Body of pancreas (tissue), 4 donors: ENCODE data around the gene BDNF. TPM values are rescaled to one million over a fixed set of nuclear protein-coding genes. Genes with fewer than 3 reads are reported as not detected.

Source experiments
- ATAC-seq: fragments of 150-250 bp; one replicate; pipeline ENCODE4 v1.9.1; 2016
- DNase-seq, 4 donors: peaks; one replicate each; pipeline ENCODE4 v3.0.0-alpha.2; 2019
- H3K27ac ChIP-seq, 4 donors: fragments of 200-600 bp; sonication (generic); 1 replicate in 3 of 4; 2 replicates in 1 of 4; pipeline versions ENCODE4 v1.5.1 to v1.6.1; 2016 to 2019; ENCODE audit warnings: mild to moderate bottlenecking in 1 of 4, mixed read lengths in 1 of 4, moderate library complexity in 1 of 4
- H3K27me3 ChIP-seq, 2 donors: fragments of 200-600 bp; sonication (generic); one replicate each; pipeline ENCODE4 v1.6.0; 2016; ENCODE audit warnings: mild to moderate bottlenecking in 1 of 2
- H3K36me3 ChIP-seq, 2 donors: fragments of 200-600 bp; sonication (generic); replicated peaks in 1 of 2; 2 replicates each; pipeline ENCODE4 v1.5.1; 2016; ENCODE audit warnings: low read depth in 2 of 2; ENCODE audit not compliant: insufficient read depth in 1 of 2
- H3K4me1 ChIP-seq: fragments of 200-600 bp; sonication (generic); one replicate; pipeline ENCODE4 v1.6.0; 2016
- H3K4me3 ChIP-seq, 2 donors: fragments of 200-600 bp; sonication (generic); 1 replicate in 1 of 2; 2 replicates in 1 of 2; pipeline ENCODE4 v1.5.1; 2016 to 2019
- H3K9me3 ChIP-seq, 3 donors: fragments of 200-600 bp; sonication (generic); 1 replicate in 2 of 3; 2 replicates in 1 of 3; pipeline ENCODE4 v1.5.1; 2016
- POLR2A ChIP-seq, 3 donors: fragments of 450-650 bp; IDR thresholded peaks; one replicate each; pipeline ENCODE4 v1.6.1; 2016; ENCODE audit warnings: antibody characterized with exemption in 3 of 3, mild to moderate bottlenecking in 2 of 3
- WGBS, 2 donors: methylation state at CpG; one replicate each; pipeline ENCODE4 v1.1.5; 2017; 5-methylcytosine and 5-hydroxymethylcytosine counted together
- intact Hi-C: fragments of 100-400 bp; cut with DNase I; formaldehyde crosslinking; loops from one replicate; pipeline ENCODE4 v1.15.1; 2023
- total RNA-seq, 2 donors: library from RNA; depleted of rRNA; stranded (reverse); fragments of >200 nt; gene quantifications; one replicate each; pipeline ENCODE4 v1.1.0, GENCODE V29; 2016
- TF ChIP-seq, protein P1 (sequence below), 7 experiments: fragments of 450-650 bp in 4 of 7; fragments of 200-600 bp in 3 of 7; sonication (generic) in 3 of 7; IDR thresholded peaks; one replicate each; pipeline ENCODE4 v1.5.1; 2016 to 2019; ENCODE audit warnings: antibody characterized with exemption in 7 of 7

Gene BDNF
- total RNA-seq, 2 donors from 2014 or later: not detected

DNA sequence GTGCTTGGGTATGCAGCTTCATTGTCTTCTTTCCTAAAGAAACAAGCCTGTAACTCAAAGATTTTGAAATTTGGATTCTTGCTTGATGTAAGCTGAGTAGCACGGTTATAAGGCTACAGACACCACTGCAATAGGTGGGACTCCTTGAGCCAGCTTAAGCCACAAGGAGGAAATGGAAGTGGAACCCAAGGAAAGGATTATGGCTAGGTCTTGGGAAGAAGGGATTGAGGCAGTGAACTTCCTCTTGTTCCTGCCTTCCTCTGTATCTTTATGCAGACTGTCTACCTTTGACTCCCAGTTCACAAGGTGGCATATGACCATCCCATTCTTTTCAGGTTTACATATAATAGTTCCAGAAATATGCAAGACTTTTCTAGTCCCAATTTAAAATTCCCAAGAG lies 72.3 kb downstream of the BDNF start:
- 72 to 78% methylated on average over 1 of the region's 1 CpG for WGBS, 2 donors
- TF ChIP-seq, protein P1, sequence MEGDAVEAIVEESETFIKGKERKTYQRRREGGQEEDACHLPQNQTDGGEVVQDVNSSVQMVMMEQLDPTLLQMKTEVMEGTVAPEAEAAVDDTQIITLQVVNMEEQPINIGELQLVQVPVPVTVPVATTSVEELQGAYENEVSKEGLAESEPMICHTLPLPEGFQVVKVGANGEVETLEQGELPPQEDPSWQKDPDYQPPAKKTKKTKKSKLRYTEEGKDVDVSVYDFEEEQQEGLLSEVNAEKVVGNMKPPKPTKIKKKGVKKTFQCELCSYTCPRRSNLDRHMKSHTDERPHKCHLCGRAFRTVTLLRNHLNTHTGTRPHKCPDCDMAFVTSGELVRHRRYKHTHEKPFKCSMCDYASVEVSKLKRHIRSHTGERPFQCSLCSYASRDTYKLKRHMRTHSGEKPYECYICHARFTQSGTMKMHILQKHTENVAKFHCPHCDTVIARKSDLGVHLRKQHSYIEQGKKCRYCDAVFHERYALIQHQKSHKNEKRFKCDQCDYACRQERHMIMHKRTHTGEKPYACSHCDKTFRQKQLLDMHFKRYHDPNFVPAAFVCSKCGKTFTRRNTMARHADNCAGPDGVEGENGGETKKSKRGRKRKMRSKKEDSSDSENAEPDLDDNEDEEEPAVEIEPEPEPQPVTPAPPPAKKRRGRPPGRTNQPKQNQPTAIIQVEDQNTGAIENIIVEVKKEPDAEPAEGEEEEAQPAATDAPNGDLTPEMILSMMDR (IDR thresholded peaks at IDR 0.05): no peak
- TF ChIP-seq POLR2A (IDR thresholded peaks at IDR 0.05): no peak
- Histone ChIP-seq H3K9me3 (no peaks in the 10 kb centered on the region), H3K4me3 (no peak overlapping the region), H3K36me3 (no peaks in the 10 kb centered on the region), H3K27me3 (no peaks in the 10 kb centered on the region), H3K27ac (no peak overlapping the region), H3K4me1 (no peaks in the 10 kb centered on the region)
- intact Hi-C loops: no loop called here
- ATAC-seq (no peak), DNase-seq (no peak)

DNA sequence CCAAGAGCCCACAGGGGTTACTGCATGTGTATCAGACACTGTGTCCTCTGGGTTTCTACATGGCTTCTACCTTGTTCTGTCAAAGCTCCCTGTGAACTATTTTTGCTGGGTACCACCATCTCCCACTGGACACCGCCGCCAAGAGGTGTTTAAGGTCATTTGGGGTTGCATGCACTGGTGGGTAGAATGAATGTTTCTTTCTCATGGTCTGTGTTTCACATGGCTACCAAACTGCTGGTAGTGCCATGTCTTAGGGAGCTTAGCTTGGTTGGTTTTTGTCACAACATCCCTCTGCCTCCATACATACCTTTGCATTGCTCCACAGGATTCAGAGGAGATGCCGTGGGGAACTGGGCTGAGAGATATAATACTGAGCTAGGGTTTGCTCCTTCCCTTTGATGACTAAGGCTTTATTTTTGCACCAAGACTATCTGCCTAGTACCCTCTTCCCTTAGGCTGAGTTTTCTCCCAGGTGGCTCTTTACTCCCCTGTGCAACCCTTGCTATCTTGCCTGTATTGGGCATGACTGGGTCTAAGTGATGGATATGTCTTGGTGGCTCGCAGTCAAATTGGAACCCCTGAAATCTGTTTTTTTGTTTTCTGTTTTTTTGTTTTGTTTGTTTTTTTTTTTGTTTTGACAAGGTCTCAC lies 73.2 kb downstream of the BDNF start:
- no peak overlapping the region for H3K27ac ChIP-seq
- no peak overlapping the region for H3K4me3 ChIP-seq
- H3K4me1 ChIP-seq: no peaks in the 10 kb centered on the region
- no peak for DNase-seq
- H3K36me3 ChIP-seq: no peaks in the 10 kb centered on the region
- H3K9me3 ChIP-seq: no peaks in the 10 kb centered on the region
- 97 to 99% methylated on average over 4 of the region's 4 CpGs for WGBS, 2 donors
- intact Hi-C loops: no loop called here
- no peak for ATAC-seq
- no peaks in the 10 kb centered on the region for H3K27me3 ChIP-seq
- no peak for TF ChIP-seq POLR2A (IDR thresholded peaks at IDR 0.05)
- TF ChIP-seq, protein P1 (IDR thresholded peaks at IDR 0.05): no peak

DNA sequence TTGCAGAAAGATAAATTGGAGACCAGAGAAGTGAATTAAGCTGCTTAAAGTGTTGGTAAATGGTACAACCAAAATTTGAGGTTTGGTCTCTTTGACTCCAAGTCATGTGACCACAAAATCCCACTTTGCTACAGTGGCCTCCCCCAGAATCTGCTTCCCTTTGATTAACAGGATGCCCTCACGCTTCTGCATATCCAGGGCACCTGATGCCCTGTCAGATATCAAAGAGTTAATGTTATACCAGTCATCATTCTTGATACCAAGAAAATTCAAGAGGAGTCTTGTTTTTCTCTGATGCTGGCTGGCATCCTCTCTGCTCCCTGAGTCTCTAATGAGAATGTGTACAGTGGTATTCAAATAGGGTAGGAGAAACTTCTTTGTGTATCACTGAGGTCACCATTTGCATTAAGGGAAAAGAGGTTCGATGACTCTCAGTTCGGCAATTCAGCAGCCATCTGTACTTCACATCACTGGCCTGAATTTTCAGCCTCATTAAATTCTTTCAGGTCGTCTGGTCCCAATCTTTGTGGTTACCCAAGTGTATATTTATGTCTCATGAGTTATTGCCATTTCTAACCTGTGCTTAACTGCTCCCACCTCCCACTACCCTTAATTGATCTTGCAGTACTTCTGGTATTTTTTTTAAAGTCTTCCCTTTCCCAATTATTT lies 73.9 kb downstream of the BDNF start:
- WGBS, 2 donors: 81 to 85% methylated on average over 4 of the region's 4 CpGs

DNA sequence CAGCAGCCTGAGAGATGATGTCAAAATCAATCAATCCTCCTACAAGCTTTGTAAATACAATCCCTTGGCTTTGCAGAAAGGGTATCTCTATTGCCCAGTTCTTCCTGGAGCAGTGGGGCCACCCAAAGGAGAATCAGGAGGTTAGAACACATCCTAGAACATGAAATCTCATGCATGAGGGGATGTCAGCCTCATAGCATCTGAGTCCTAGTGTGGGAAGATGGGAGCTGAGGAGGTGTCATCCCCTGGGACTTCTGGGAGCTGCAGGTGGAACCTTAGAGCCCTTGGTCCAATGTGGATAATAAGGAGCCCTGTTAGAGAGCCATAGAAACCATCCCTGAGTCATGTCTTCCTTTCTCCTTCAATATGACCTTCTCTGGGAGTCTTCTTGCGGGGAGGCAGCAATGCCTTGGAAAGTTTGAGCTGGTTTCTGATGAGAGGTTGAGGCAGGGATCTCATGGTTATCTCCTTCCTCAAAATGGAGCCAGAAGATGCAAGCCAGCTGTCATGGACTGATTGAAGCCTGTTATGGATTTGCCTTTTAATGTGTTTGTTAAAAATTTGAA lies 74.8 kb downstream of the BDNF start:
- no peaks in the 10 kb centered on the region for H3K36me3 ChIP-seq
- no peak overlapping the region for H3K27ac ChIP-seq
- H3K9me3 ChIP-seq: no peaks in the 10 kb centered on the region
- H3K4me1 ChIP-seq: no peaks in the 10 kb centered on the region
- 100% methylated on average over 1 of the region's 1 CpG for WGBS, 2 donors
- TF ChIP-seq POLR2A (IDR thresholded peaks at IDR 0.05): no peak
- TF ChIP-seq, protein P1 (IDR thresholded peaks at IDR 0.05): no peak
- DNase-seq (no peak), ATAC-seq (no peak)
- H3K4me3 ChIP-seq: no peak overlapping the region
- no peaks in the 10 kb centered on the region for H3K27me3 ChIP-seq
- intact Hi-C loops: no loop called here

More for the DNA sequence above, 73.9 kb downstream of the BDNF start:
- intact Hi-C loops: no loop called here
- H3K9me3 ChIP-seq: no peaks in the 10 kb centered on the region
- no peaks in the 10 kb centered on the region for H3K36me3 ChIP-seq
- no peak overlapping the region for H3K4me3 ChIP-seq
- TF ChIP-seq POLR2A (IDR thresholded peaks at IDR 0.05): no peak
- TF ChIP-seq, protein P1 (IDR thresholded peaks at IDR 0.05): no peak
- H3K4me1 ChIP-seq: no peaks in the 10 kb centered on the region
- no peak for DNase-seq
- no peak overlapping the region for H3K27ac ChIP-seq
- no peaks in the 10 kb centered on the region for H3K27me3 ChIP-seq
- no peak for ATAC-seq
